DND-41 (cell line): ENCODE results near the gene GPR4.

Experiments used
- ATAC-seq: fragments of 200-7000 bp; cut with Tn5 transposase; 3 replicates; pipeline ENCODE4 v1.9.1; 2021; ENCODE audit warnings: low read depth; ENCODE audit not compliant: insufficient read depth
- DNase-seq: peaks from one replicate; pipeline ENCODE4 v3.0.0-alpha.2; 2020
- H2AFZ ChIP-seq: 2 replicates; pipeline ENCODE4 v1.6.0; 2012; ENCODE audit warnings: low read depth, low read length
- H3K27ac ChIP-seq: 2 replicates; pipeline ENCODE4 v1.5.1; 2012; ENCODE audit warnings: low read length, inconsistent platforms
- H3K27me3 ChIP-seq: fragments of 200-600 bp; sonication (generic); 2 replicates; pipeline ENCODE4 v1.6.0; 2012; ENCODE audit warnings: low read length, mild to moderate bottlenecking, inconsistent platforms; ENCODE audit not compliant: insufficient read depth, poor library complexity
- H3K36me3 ChIP-seq: 2 replicates; pipeline ENCODE4 v1.5.1; 2012; ENCODE audit warnings: low read length, inconsistent platforms; ENCODE audit not compliant: insufficient read depth
- H3K4me1 ChIP-seq: 2 replicates; pipeline ENCODE4 v1.5.1; 2012; ENCODE audit warnings: mild to moderate bottlenecking, low read length; ENCODE audit not compliant: insufficient read depth
- H3K4me2 ChIP-seq: 2 replicates; pipeline ENCODE4 v1.6.0; 2012; ENCODE audit warnings: mild to moderate bottlenecking, moderate library complexity, low read length, inconsistent platforms; ENCODE audit not compliant: insufficient read depth
- H3K4me3 ChIP-seq, 2 experiments: fragments of 200-600 bp in 1 of 2; shearing (Covaris generic) in 1 of 2; 2 replicates each; pipeline ENCODE4 v1.5.1; 2012 to 2016; ENCODE audit warnings: inconsistent platforms in 2 of 2, low read length in 2 of 2, mild to moderate bottlenecking in 2 of 2, low read depth in 1 of 2, moderate library complexity in 1 of 2
- H3K79me2 ChIP-seq: 2 replicates; pipeline ENCODE4 v1.6.0; 2012; ENCODE audit warnings: low read length, inconsistent platforms; ENCODE audit not compliant: insufficient read depth
- H3K9ac ChIP-seq: 2 replicates; pipeline ENCODE4 v1.6.0; 2012; ENCODE audit warnings: low read depth, mild to moderate bottlenecking, inconsistent platforms, low read length, moderate library complexity
- H3K9me3 ChIP-seq: 2 replicates; pipeline ENCODE4 v1.5.1; 2012; ENCODE audit warnings: low read length, moderate library complexity, mild to moderate bottlenecking, inconsistent platforms; ENCODE audit not compliant: insufficient read depth, severe bottlenecking
- H4K20me1 ChIP-seq: 2 replicates; pipeline ENCODE4 v1.6.0; 2012; ENCODE audit warnings: low read length; ENCODE audit not compliant: insufficient read depth
- EZH2 ChIP-seq: IDR thresholded peaks from 3 replicates; pipeline ENCODE4 v1.6.1; 2012; ENCODE audit warnings: borderline replicate concordance, low read depth, mild to moderate bottlenecking, moderate library complexity, low read length, inconsistent platforms; ENCODE audit not compliant: severe bottlenecking
- TF ChIP-seq, protein P1 (sequence below): IDR thresholded peaks from 2 replicates; pipeline ENCODE4 v1.5.1; 2012; ENCODE audit warnings: borderline replicate concordance, low read length, moderate library complexity, mild to moderate bottlenecking; ENCODE audit not compliant: poor library complexity, severe bottlenecking; ENCODE audit errors: extremely low read depth

Gene GPR4

DNA sequence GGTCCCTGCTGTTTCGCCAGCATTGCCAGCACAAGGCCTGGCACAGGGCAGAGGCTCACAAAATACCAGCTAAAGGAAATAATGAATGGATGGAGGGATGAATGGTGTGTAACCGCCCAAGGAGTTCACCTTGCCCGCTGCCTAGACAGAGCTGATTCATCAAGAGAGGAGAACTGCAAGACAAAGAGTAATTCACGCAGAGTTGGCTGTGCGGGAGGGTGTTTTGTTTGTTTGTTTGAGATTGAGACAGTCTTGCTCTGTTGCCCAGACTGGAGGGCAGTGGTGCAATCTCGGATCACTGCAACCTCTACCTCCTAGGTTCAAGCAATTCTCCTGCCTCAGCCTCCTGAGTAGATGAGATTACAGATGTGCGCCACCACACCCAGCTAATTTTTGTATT is 20.4 kb downstream of the GPR4 start:
- no peak overlapping the region for H3K27ac ChIP-seq

DNA sequence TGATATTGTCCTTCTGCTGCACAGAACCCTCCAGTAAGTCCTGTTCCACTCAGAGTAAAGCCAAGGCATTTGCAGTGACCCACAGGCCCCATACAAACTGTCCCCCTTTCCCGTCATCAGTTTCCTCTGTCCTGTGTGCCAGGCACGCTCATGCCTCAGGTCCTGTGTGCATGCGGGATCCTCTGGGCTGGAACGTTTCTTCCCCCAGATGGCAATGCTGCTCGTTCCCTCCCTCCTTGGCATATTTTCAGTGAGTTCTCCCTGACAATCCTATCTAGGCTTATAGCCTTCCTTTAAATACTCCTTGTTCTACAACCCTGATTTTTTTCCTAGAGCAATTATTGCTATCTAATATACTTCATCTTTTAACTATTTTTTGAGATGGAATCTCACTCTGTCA is 23.2 kb downstream of the GPR4 start:
- H3K4me3 ChIP-seq: no peak overlapping the region
- H3K36me3 ChIP-seq: 0 out of 2 replicates have a peak, but pooled peaks cover 4% of the 10 kb centered on the region
- no peaks in the 10 kb centered on the region for H4K20me1 ChIP-seq
- DNase-seq (no peak), ATAC-seq (no peak)
- H3K4me1 ChIP-seq: peaks cover 10% of the 10 kb centered on the region
- H3K9me3 ChIP-seq: no peaks in the 10 kb centered on the region
- no peak overlapping the region for H2AFZ ChIP-seq
- H3K79me2 ChIP-seq: peaks cover 49% of the 10 kb centered on the region
- no peak overlapping the region for H3K27ac ChIP-seq
- TF ChIP-seq EZH2: no peak
- TF ChIP-seq, protein P1, sequence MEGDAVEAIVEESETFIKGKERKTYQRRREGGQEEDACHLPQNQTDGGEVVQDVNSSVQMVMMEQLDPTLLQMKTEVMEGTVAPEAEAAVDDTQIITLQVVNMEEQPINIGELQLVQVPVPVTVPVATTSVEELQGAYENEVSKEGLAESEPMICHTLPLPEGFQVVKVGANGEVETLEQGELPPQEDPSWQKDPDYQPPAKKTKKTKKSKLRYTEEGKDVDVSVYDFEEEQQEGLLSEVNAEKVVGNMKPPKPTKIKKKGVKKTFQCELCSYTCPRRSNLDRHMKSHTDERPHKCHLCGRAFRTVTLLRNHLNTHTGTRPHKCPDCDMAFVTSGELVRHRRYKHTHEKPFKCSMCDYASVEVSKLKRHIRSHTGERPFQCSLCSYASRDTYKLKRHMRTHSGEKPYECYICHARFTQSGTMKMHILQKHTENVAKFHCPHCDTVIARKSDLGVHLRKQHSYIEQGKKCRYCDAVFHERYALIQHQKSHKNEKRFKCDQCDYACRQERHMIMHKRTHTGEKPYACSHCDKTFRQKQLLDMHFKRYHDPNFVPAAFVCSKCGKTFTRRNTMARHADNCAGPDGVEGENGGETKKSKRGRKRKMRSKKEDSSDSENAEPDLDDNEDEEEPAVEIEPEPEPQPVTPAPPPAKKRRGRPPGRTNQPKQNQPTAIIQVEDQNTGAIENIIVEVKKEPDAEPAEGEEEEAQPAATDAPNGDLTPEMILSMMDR: no peak
- no peaks in the 10 kb centered on the region for H3K27me3 ChIP-seq
- H3K9ac ChIP-seq: no peak overlapping the region
- no peak overlapping the region for H3K4me2 ChIP-seq

More for the DNA sequence above, 20.4 kb downstream of the GPR4 start:
- no peak overlapping the region for H2AFZ ChIP-seq
- H3K27me3 ChIP-seq: no peaks in the 10 kb centered on the region
- TF ChIP-seq, protein P1: no peak
- TF ChIP-seq EZH2: no peak
- DNase-seq (no peak), ATAC-seq (no peak)
- H3K4me2 ChIP-seq: no peak overlapping the region
- H3K4me1 ChIP-seq: peaks cover 19% of the 10 kb centered on the region
- H3K9ac ChIP-seq: no peak overlapping the region
- H3K79me2 ChIP-seq: peaks cover 36% of the 10 kb centered on the region
- no peaks in the 10 kb centered on the region for H4K20me1 ChIP-seq
- H3K4me3 ChIP-seq: no peak overlapping the region
- H3K9me3 ChIP-seq: no peaks in the 10 kb centered on the region
- 0 out of 2 replicates have a peak, but pooled peaks cover 4% of the 10 kb centered on the region for H3K36me3 ChIP-seq

DNA sequence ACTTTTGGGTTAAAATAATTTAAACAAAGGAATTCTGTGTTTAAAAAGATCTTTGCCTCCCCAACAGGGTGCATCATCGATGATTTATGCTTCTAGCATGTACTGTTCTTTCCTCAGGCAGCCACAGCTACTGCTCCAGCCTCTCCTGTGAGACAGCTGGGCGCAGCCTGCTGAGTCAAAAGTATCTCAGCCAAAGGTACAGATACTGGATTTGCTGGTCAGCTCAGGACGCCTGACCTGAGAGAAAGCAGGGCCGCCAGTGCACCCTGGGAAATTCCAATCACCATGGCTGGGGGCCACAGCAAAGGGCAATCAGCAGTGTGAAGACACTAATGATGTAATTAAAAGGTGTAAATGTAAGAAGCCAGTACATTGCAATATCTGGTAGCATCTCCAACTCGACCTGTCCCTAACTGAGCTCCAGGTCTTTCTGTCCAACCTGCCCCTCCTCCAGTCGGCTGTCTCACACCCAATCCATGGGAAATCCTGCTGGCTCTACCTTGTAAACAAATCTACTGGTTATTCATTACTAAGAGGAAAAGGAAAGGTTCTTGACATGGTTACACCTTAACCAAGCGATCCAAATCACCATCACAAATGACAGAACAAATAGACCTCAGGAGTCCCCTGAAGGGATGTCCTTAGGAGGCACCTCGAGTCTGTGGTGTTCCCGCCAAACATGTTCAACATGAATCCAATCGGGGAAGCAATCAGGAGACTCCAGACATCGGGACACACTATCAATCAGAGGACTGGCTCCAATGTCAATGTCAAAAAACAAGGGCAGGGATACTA is 24.7 kb downstream of the GPR4 start:
- Histone ChIP-seq H3K79me2 (peaks cover 41% of the 10 kb centered on the region), H2AFZ (no peak overlapping the region), H3K4me1 (no peaks in the 10 kb centered on the region), H3K9ac (no peak overlapping the region), H4K20me1 (no peaks in the 10 kb centered on the region), H3K4me2 (no peak overlapping the region), H3K36me3 (0 out of 2 replicates have a peak, but pooled peaks cover 4% of the 10 kb centered on the region), H3K9me3 (no peaks in the 10 kb centered on the region), H3K27ac (no peak overlapping the region), H3K27me3 (no peaks in the 10 kb centered on the region), H3K4me3 (no peak overlapping the region)
- TF ChIP-seq, protein P1: no peak
- no peak for TF ChIP-seq EZH2
- DNase-seq (no peak), ATAC-seq (no peak)
